Measurements from ENCODE around the gene RBM34.

GRCh38 chr1:235160957-235161684, at the start of gene RBM34:
- TF ChIP-seq CTCF (IDR thresholded peaks at IDR 0.05) = peak in 3 of 4 donors; percentile 8 to 26 (median 14)
- TF ChIP-seq POLR2A (IDR thresholded peaks at IDR 0.05) = peak; percentile 95

All from right lobe of liver (tissue), 4 donors.